ENCODE measurements around the gene TRPM8. TPM values are rescaled to one million over a fixed set of nuclear protein-coding genes. Genes with fewer than 3 reads are reported as not detected.
A peak's percentile ranks its signal among the peaks of the same experiment; 100 is the strongest.
"Not testable (repeated sequence)": the region's sequence is repeated elsewhere in the genome, so short reads cannot be mapped to it uniquely, and the experiment has no call there.

The TRPM8 gene
- total and polyA plus RNA-seq, 2 experiments from 2014 or later: not detected

DNA sequence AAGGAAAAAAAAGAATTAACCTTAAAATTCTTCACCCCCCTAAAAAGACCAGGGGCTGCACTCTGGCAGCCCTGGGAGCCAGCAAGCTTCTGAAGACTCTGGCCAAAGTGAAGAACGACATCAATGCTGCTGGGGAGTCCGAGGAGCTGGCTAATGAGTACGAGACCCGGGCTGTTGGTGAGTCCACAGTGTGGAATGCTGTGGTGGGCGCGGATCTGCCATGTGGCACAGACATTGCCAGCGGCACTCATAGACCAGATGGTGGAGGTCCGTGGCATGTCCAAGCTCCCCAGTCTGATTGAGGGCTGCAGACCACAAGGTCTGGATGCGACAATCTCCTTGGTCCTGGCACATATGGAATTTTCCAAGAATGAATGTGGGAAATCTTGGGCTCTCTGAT lies 47.4 kb downstream of the TRPM8 start:
- no peaks in the 10 kb centered on the region for H3K9me2 ChIP-seq (ENCODE audit: insufficient read depth)
- H3K9ac ChIP-seq: no peak overlapping the region
- TF ChIP-seq EZH2 (IDR thresholded peaks at IDR 0.05; ENCODE audit: insufficient read depth, poor library complexity, severe bottlenecking) (no peak), EZH2phosphoT487 (IDR thresholded peaks at IDR 0.05; ENCODE audit: insufficient read depth, low read depth) (no peak)
- no peak overlapping the region for H3K4me3 ChIP-seq
- H3F3A ChIP-seq (ENCODE audit: insufficient read depth): no peaks in the 10 kb centered on the region
- no peak overlapping the region for H2AFZ ChIP-seq
- peak; percentile 4 for DNase-seq
- H3K36me3 ChIP-seq (ENCODE audit: low read depth): no peaks in the 10 kb centered on the region
- H3K27me3 ChIP-seq (replicated peaks; ENCODE audit: insufficient read depth): peaks cover 20% of the 10 kb centered on the region
- no peak overlapping the region for H3K4me2 ChIP-seq (ENCODE audit: unreplicated experiment)
- H4K20me1 ChIP-seq (ENCODE audit: insufficient read depth): no peaks in the 10 kb centered on the region
- 75 to 78% methylated on average over 9 of the region's 9 CpGs for WGBS, 2 experiments (ENCODE audit: low coverage in 1 of 2, low lambda C conversion rate in 2 of 2, missing lambda C conversion rate in 2 of 2)
- H3K27ac ChIP-seq: no peak overlapping the region
- in situ Hi-C loops (cut with MboI): no loop called here
- no peaks in the 10 kb centered on the region for H3K79me2 ChIP-seq (ENCODE audit: insufficient read depth)
- H3K9me3 ChIP-seq (ENCODE audit: low read depth): no peaks in the 10 kb centered on the region
- no peaks in the 10 kb centered on the region for H3K4me1 ChIP-seq (ENCODE audit: insufficient read depth)

DNA sequence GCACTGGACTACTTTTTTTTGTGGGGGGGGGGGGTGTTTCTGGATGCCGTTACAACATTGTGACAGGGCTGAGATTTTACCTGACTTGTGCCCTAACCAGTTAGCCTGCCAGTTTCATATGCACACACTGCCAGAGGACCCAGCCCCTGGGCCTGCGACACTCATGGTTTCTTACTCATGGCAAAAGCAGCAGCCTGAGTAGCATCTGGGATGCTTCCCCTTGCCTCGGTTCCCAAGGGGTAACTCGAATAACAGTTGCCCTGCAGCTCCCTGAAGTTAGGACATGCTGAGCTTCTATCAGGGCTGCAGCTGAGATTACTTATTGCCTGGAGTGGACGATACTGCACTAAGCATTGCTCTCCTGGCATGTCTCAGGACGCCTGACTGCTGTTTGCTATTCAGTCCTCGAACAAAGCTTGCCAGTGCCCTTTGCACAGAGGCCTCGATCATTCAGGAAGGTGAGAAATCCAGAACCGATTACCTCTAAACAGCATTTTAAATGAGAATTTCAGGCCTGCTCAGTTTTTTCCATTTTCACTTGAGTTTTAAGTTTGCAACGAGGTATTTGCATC lies 47.9 kb downstream of the TRPM8 start:
- H3K4me1 ChIP-seq (ENCODE audit: insufficient read depth): no peaks in the 10 kb centered on the region
- H3K27me3 ChIP-seq (replicated peaks; ENCODE audit: insufficient read depth): peaks cover 23% of the 10 kb centered on the region
- no peaks in the 10 kb centered on the region for H3K79me2 ChIP-seq (ENCODE audit: insufficient read depth)
- no peaks in the 10 kb centered on the region for H4K20me1 ChIP-seq (ENCODE audit: insufficient read depth)
- H3K36me3 ChIP-seq (ENCODE audit: low read depth): no peaks in the 10 kb centered on the region
- no peak for DNase-seq
- H3K9me3 ChIP-seq (ENCODE audit: low read depth): no peaks in the 10 kb centered on the region
- WGBS, 2 experiments (ENCODE audit: low coverage in 1 of 2, low lambda C conversion rate in 2 of 2, missing lambda C conversion rate in 2 of 2): 72 to 79% methylated on average over 10 of the region's 10 CpGs
- no peak overlapping the region for H3K4me3 ChIP-seq
- in situ Hi-C loops (cut with MboI): no loop called here
- H3K27ac ChIP-seq: no peak overlapping the region
- H2AFZ ChIP-seq: no peak overlapping the region
- H3F3A ChIP-seq (ENCODE audit: insufficient read depth): no peaks in the 10 kb centered on the region
- H3K9ac ChIP-seq: no peak overlapping the region
- no peak overlapping the region for H3K4me2 ChIP-seq (ENCODE audit: unreplicated experiment)
- TF ChIP-seq EZH2 (IDR thresholded peaks at IDR 0.05; ENCODE audit: insufficient read depth, poor library complexity, severe bottlenecking): no peak
- TF ChIP-seq EZH2phosphoT487 (IDR thresholded peaks at IDR 0.05; ENCODE audit: insufficient read depth, low read depth): no peak
- no peaks in the 10 kb centered on the region for H3K9me2 ChIP-seq (ENCODE audit: insufficient read depth)

DNA sequence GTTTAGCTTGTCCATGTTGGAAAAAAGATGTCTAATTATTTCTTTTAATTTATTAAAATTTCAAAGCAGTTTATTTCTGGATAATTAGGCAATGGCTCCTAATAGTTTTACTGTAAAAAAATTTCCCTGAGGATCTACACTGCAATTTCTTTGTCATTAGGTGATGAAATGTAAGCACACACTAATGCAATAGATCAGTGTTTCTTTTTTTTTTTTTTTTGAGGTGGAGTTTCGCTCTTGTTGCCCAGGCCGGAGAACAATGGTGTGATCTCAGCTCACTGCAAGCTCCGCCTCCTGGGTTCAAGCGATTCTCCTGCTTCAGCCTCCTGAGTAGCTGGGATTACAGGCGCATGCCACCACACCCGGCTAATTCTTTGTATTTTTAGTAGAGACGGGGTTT lies 48.5 kb downstream of the TRPM8 start:
- H2AFZ ChIP-seq; H3K4me1 ChIP-seq (ENCODE audit: insufficient read depth); H3K9ac ChIP-seq; H3K4me3 ChIP-seq; in situ Hi-C loops (cut with MboI); DNase-seq; H3K36me3 ChIP-seq (ENCODE audit: low read depth); H3K4me2 ChIP-seq (ENCODE audit: unreplicated experiment); H4K20me1 ChIP-seq (ENCODE audit: insufficient read depth); H3K9me3 ChIP-seq (ENCODE audit: low read depth); H3F3A ChIP-seq (ENCODE audit: insufficient read depth); H3K27ac ChIP-seq; H3K9me2 ChIP-seq (ENCODE audit: insufficient read depth); H3K79me2 ChIP-seq (ENCODE audit: insufficient read depth): not testable (repeated sequence)
- WGBS, 2 experiments (ENCODE audit: low coverage in 1 of 2, low lambda C conversion rate in 2 of 2, missing lambda C conversion rate in 2 of 2): 72 to 75% methylated on average over 7 of the region's 7 CpGs
- peaks cover 28% of the 10 kb centered on the region for H3K27me3 ChIP-seq (replicated peaks; ENCODE audit: insufficient read depth)

DNA sequence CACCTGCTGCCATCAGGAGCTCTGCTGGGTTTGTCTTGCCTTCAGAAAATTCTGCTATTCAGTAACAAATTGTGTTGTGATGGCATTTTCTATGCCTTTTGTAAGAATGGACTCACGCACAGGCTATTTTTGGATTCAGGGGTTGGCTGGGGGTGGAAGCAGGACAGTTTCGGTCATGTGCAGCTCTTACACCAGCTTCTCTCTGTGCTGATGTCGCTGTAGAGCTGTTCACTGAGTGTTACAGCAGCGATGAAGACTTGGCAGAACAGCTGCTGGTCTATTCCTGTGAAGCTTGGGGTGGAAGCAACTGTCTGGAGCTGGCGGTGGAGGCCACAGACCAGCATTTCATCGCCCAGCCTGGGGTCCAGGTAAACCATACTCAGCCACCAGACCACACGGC lies 49.2 kb downstream of the TRPM8 start:
- no peak overlapping the region for H3K4me2 ChIP-seq (ENCODE audit: unreplicated experiment)
- no peaks in the 10 kb centered on the region for H3K9me2 ChIP-seq (ENCODE audit: insufficient read depth)
- no peak overlapping the region for H3K4me3 ChIP-seq
- H3K36me3 ChIP-seq (ENCODE audit: low read depth): no peaks in the 10 kb centered on the region
- no peak overlapping the region for H2AFZ ChIP-seq
- in situ Hi-C loops (cut with MboI): no loop called here
- H3K79me2 ChIP-seq (ENCODE audit: insufficient read depth): no peaks in the 10 kb centered on the region
- no peaks in the 10 kb centered on the region for H4K20me1 ChIP-seq (ENCODE audit: insufficient read depth)
- 47 to 50% methylated on average over 7 of the region's 7 CpGs for WGBS, 2 experiments (ENCODE audit: low coverage in 1 of 2, low lambda C conversion rate in 2 of 2, missing lambda C conversion rate in 2 of 2)
- H3K9me3 ChIP-seq (ENCODE audit: low read depth): no peaks in the 10 kb centered on the region
- no peak overlapping the region for H3K9ac ChIP-seq
- H3K4me1 ChIP-seq (ENCODE audit: insufficient read depth): no peaks in the 10 kb centered on the region
- H3K27ac ChIP-seq: no peak overlapping the region
- peak; percentile 14 for DNase-seq
- H3K27me3 ChIP-seq (replicated peaks; ENCODE audit: insufficient read depth): peaks cover 29% of the 10 kb centered on the region
- no peaks in the 10 kb centered on the region for H3F3A ChIP-seq (ENCODE audit: insufficient read depth)
- TF ChIP-seq EZH2phosphoT487 (IDR thresholded peaks at IDR 0.05; ENCODE audit: insufficient read depth, low read depth) (no peak), EZH2 (IDR thresholded peaks at IDR 0.05; ENCODE audit: insufficient read depth, poor library complexity, severe bottlenecking) (no peak)

DNA sequence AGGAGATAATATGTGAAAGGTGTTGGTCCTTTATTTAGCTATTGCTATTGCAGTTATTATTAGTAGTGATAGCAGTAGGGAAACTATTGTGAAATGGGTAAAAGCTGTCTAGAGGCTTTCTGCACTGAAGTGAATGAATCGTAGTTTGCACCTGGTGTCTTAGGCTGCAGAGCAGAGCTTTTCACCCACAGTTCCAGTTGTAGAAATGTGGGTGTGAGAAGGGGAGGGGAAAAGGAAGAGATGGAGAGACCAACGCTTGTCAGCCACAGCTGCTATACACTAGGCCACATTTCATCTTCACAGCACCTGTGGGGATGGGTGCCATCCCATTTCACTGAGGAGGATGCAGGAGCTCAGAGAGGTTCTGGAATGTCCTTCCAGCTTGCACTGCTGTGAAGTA lies 50.0 kb downstream of the TRPM8 start:
- no peak overlapping the region for H3K9ac ChIP-seq
- no peaks in the 10 kb centered on the region for H3K79me2 ChIP-seq (ENCODE audit: insufficient read depth)
- peaks cover 26% of the 10 kb centered on the region for H3K27me3 ChIP-seq (replicated peaks; ENCODE audit: insufficient read depth)
- in situ Hi-C loops (cut with MboI): no loop called here
- H3K9me3 ChIP-seq (ENCODE audit: low read depth): no peaks in the 10 kb centered on the region
- no peak for DNase-seq
- no peak for TF ChIP-seq EZH2 (IDR thresholded peaks at IDR 0.05; ENCODE audit: insufficient read depth, poor library complexity, severe bottlenecking)
- TF ChIP-seq EZH2phosphoT487 (IDR thresholded peaks at IDR 0.05; ENCODE audit: insufficient read depth, low read depth): no peak
- H3K36me3 ChIP-seq (ENCODE audit: low read depth): no peaks in the 10 kb centered on the region
- H2AFZ ChIP-seq: no peak overlapping the region
- H3K4me3 ChIP-seq: no peak overlapping the region
- no peaks in the 10 kb centered on the region for H3K4me1 ChIP-seq (ENCODE audit: insufficient read depth)
- no peaks in the 10 kb centered on the region for H3F3A ChIP-seq (ENCODE audit: insufficient read depth)
- no peaks in the 10 kb centered on the region for H3K9me2 ChIP-seq (ENCODE audit: insufficient read depth)
- WGBS, 2 experiments (ENCODE audit: low coverage in 1 of 2, low lambda C conversion rate in 2 of 2, missing lambda C conversion rate in 2 of 2): 55 to 62% methylated on average over 2 of the region's 2 CpGs
- no peak overlapping the region for H3K4me2 ChIP-seq (ENCODE audit: unreplicated experiment)
- no peaks in the 10 kb centered on the region for H4K20me1 ChIP-seq (ENCODE audit: insufficient read depth)
- H3K27ac ChIP-seq: no peak overlapping the region

Data from GM23248 (cell line).